ENCODE measurements around the gene NPW.

The NPW gene

GRCh38 chr16:2040787-2041522, 21.4 kb downstream of the NPW start:
- no peak overlapping the region for H3K9ac ChIP-seq
- no peak overlapping the region for H3K27ac ChIP-seq
- no peaks in the 10 kb centered on the region for H3K27me3 ChIP-seq (ENCODE audit: control insufficient read depth, insufficient read depth, low read length)
- no peaks in the 10 kb centered on the region for H3K9me3 ChIP-seq (ENCODE audit: control insufficient read depth, low read length)
- peaks cover 3% of the 10 kb centered on the region for H3K79me2 ChIP-seq
- no peak overlapping the region for H3K4me2 ChIP-seq (ENCODE audit: low read length)
- H3K4me1 ChIP-seq: no peaks in the 10 kb centered on the region
- H3K36me3 ChIP-seq (ENCODE audit: control insufficient read depth, insufficient read depth, low read length): no peaks in the 10 kb centered on the region
- no peak for TF ChIP-seq CTCF (IDR thresholded peaks at IDR 0.05)
- H2AFZ ChIP-seq: no peak overlapping the region
- H3K4me3 ChIP-seq (ENCODE audit: low read depth, low read length): no peak overlapping the region

GRCh38 chr16:2042171-2042985, 22.8 kb downstream of the NPW start:
- no peak for TF ChIP-seq CTCF (IDR thresholded peaks at IDR 0.05)
- no peaks in the 10 kb centered on the region for H3K36me3 ChIP-seq (ENCODE audit: control insufficient read depth, insufficient read depth, low read length)
- no peak overlapping the region for H3K9ac ChIP-seq
- peaks cover 3% of the 10 kb centered on the region for H3K79me2 ChIP-seq
- no peak overlapping the region for H3K4me2 ChIP-seq (ENCODE audit: low read length)
- peaks cover 3% of the 10 kb centered on the region for H3K4me1 ChIP-seq
- no peak overlapping the region for H3K4me3 ChIP-seq (ENCODE audit: low read depth, low read length)
- no peak overlapping the region for H2AFZ ChIP-seq
- H3K27ac ChIP-seq: no peak overlapping the region
- no peaks in the 10 kb centered on the region for H3K9me3 ChIP-seq (ENCODE audit: control insufficient read depth, low read length)
- no peaks in the 10 kb centered on the region for H3K27me3 ChIP-seq (ENCODE audit: control insufficient read depth, insufficient read depth, low read length)

- Histone ChIP-seq H3K9me3 (ENCODE audit: control insufficient read depth, low read length) (no peaks in the 10 kb centered on the region), H3K4me3 (ENCODE audit: low read depth, low read length) (no peak overlapping the region), H3K9ac (no peak overlapping the region), H3K36me3 (ENCODE audit: control insufficient read depth, insufficient read depth, low read length) (no peaks in the 10 kb centered on the region), H3K27me3 (ENCODE audit: control insufficient read depth, insufficient read depth, low read length) (no peaks in the 10 kb centered on the region), H3K79me2 (peaks cover 4% of the 10 kb centered on the region), H3K4me1 (peaks cover 3% of the 10 kb centered on the region), H3K4me2 (ENCODE audit: low read length) (no peak overlapping the region), H3K27ac (no peak overlapping the region), H2AFZ (no peak overlapping the region)
- no peak for TF ChIP-seq CTCF (IDR thresholded peaks at IDR 0.05)
Measured at GRCh38 chr16:2042986-2043666, 23.5 kb downstream of the NPW start.

GRCh38 chr16:2043667-2044451, 24.3 kb downstream of the NPW start:
- no peak overlapping the region for H3K9ac ChIP-seq
- no peak for TF ChIP-seq CTCF (IDR thresholded peaks at IDR 0.05)

More at GRCh38 chr16:2043667-2044451, 24.3 kb downstream of the NPW start:
- H3K27ac ChIP-seq: no peak overlapping the region
- no peaks in the 10 kb centered on the region for H3K27me3 ChIP-seq (ENCODE audit: control insufficient read depth, insufficient read depth, low read length)
- peaks cover 6% of the 10 kb centered on the region for H3K4me1 ChIP-seq
- no peak overlapping the region for H3K4me2 ChIP-seq (ENCODE audit: low read length)
- H3K36me3 ChIP-seq (ENCODE audit: control insufficient read depth, insufficient read depth, low read length): no peaks in the 10 kb centered on the region
- no peaks in the 10 kb centered on the region for H3K9me3 ChIP-seq (ENCODE audit: control insufficient read depth, low read length)
- H3K4me3 ChIP-seq (ENCODE audit: low read depth, low read length): no peak overlapping the region
- peaks cover 11% of the 10 kb centered on the region for H3K79me2 ChIP-seq
- H2AFZ ChIP-seq: no peak overlapping the region
